Kidney (tissue), 14 donors: Measurements from ENCODE around the gene NMRK1. TPM values are rescaled to one million over a fixed set of nuclear protein-coding genes. Genes with fewer than 3 reads are reported as not detected.

Experiments
- DNase-seq, 5 donors: peaks; one replicate each; pipeline ENCODE4 v3.0.0-alpha.2; 2013 to 2020
- FAIRE-seq: peaks from 2 replicates; lab custom pipeline; 2012; peaks lifted over from hg19 to GRCh38; lab: Jason Lieb, UNC
- H3K27ac ChIP-seq, 2 donors: one replicate each; pipeline ENCODE4 v1.7.0; 2013; ENCODE audit warnings: low read depth in 2 of 2, low read length in 2 of 2, inconsistent platforms in 1 of 2
- H3K27me3 ChIP-seq: one replicate; pipeline ENCODE4 v1.7.1; 2013; ENCODE audit warnings: low read length, inconsistent platforms; ENCODE audit not compliant: control insufficient read depth, insufficient read depth
- H3K36me3 ChIP-seq, 3 donors: one replicate each; pipeline versions ENCODE4 v1.7.0 to v1.7.1; 2013; ENCODE audit warnings: low read length in 3 of 3, control low read depth in 1 of 3, inconsistent platforms in 1 of 3; ENCODE audit not compliant: insufficient read depth in 3 of 3, control insufficient read depth in 2 of 3
- H3K4me1 ChIP-seq, 3 donors: one replicate each; pipeline versions ENCODE4 v1.7.0 to v1.7.1; 2013; ENCODE audit warnings: low read length in 3 of 3, inconsistent platforms in 1 of 3, low read depth in 1 of 3; ENCODE audit not compliant: control insufficient read depth in 2 of 3, insufficient read depth in 2 of 3
- H3K4me3 ChIP-seq, 3 donors: one replicate each; pipeline versions ENCODE4 v1.7.0 to v1.8.1; 2013; ENCODE audit warnings: low read length in 3 of 3, control low read depth in 1 of 3, inconsistent platforms in 1 of 3
- H3K9ac ChIP-seq, 3 donors: one replicate each; pipeline versions ENCODE4 v1.7.0 to v1.7.1; 2013; ENCODE audit warnings: low read length in 3 of 3, control low read depth in 1 of 3, inconsistent platforms in 1 of 3
- H3K9me3 ChIP-seq, 3 donors: one replicate each; pipeline versions ENCODE4 v1.7.0 to v1.7.1; 2013; ENCODE audit warnings: low read length in 3 of 3, control low read depth in 1 of 3, inconsistent platforms in 1 of 3; ENCODE audit not compliant: control insufficient read depth in 2 of 3, insufficient read depth in 1 of 3
- intact Hi-C: fragments of 100-400 bp; cut with DNase I; formaldehyde crosslinking; loops from one replicate; pipeline ENCODE4 v1.11.1; 2022
- polyA plus RNA-seq: library from polyadenylated mRNA; stranded (reverse); fragments of 350-450 nt; fragmentation: Illumina TruSeq; extraction: RNeasy Lipid Tissue Mini Kit (QIAGEN cat#74804); gene quantifications from one replicate; pipeline ENCODE4 v1.2.3, GENCODE V29; 2014; ENCODE audit warnings: low read depth, low replicate concordance; ENCODE audit not compliant: insufficient read depth
- total RNA-seq: library from RNA; stranded (reverse); fragmentation: NEBNext Ultra II Directional; extraction: Animal tissue kit (Norgen Biotek cat#: 25700); gene quantifications from one replicate; pipeline ENCODE4 v1.2.1, GENCODE V29; 2021
- TF ChIP-seq, protein P1 (sequence below): IDR thresholded peaks from 3 replicates; pipeline ENCODE4 v1.5.1; 2012; ENCODE audit warnings: mild to moderate bottlenecking, moderate library complexity, borderline replicate concordance; ENCODE audit not compliant: insufficient read depth; ENCODE audit errors: extremely low read depth
- donor health status: control.
- donor health status: control.
- donor health status: control.
- donor health status: control.
- donor health status: control.
- donor health status: DM: yes; HTN: yes; CAD: no.
- donor health status: Normal renal cell carcinoma (clear cell type).

Gene NMRK1
- total and polyA plus RNA-seq, 2 donors from 2014 or later = 42.3 to 67.8 TPM

DNA sequence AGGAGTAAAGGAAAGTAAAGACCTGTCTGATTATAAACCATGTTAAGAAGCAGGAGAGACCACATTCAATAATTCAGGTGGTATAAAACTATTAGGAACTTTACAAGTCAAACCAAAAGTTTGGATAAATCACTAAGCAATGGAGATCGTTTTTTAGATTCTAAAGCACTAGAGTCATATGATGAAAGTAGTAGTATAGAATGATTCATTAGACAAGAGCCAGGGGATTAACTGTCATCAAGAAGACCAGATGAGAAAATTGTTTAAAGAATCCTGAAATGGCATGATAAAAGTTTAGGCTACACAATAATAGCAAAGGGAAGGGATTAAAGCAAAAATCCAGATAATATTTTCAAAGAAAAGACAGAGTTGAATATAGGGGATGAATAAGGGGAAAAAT lies 46.9 kb downstream of the NMRK1 start:
- FAIRE-seq = no peak
- Histone ChIP-seq H3K9ac (no peak overlapping the region), H3K27me3 (no peaks in the 10 kb centered on the region), H3K9me3 (no peaks in the 10 kb centered on the region), H3K4me1 (no peaks in the 10 kb centered on the region), H3K36me3 (no peaks in the 10 kb centered on the region), H3K27ac (no peak overlapping the region), H3K4me3 (no peak overlapping the region)
- TF ChIP-seq, protein P1, sequence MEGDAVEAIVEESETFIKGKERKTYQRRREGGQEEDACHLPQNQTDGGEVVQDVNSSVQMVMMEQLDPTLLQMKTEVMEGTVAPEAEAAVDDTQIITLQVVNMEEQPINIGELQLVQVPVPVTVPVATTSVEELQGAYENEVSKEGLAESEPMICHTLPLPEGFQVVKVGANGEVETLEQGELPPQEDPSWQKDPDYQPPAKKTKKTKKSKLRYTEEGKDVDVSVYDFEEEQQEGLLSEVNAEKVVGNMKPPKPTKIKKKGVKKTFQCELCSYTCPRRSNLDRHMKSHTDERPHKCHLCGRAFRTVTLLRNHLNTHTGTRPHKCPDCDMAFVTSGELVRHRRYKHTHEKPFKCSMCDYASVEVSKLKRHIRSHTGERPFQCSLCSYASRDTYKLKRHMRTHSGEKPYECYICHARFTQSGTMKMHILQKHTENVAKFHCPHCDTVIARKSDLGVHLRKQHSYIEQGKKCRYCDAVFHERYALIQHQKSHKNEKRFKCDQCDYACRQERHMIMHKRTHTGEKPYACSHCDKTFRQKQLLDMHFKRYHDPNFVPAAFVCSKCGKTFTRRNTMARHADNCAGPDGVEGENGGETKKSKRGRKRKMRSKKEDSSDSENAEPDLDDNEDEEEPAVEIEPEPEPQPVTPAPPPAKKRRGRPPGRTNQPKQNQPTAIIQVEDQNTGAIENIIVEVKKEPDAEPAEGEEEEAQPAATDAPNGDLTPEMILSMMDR = no peak
- intact Hi-C loops = no loop called here
- DNase-seq = no peak

- no peak overlapping the region for H3K27ac ChIP-seq
- H3K4me1 ChIP-seq = no peaks in the 10 kb centered on the region
- DNase-seq = no peak
- TF ChIP-seq, protein P1 = no peak
- no peaks in the 10 kb centered on the region for H3K27me3 ChIP-seq
- intact Hi-C loops = no loop called here
- no peak overlapping the region for H3K4me3 ChIP-seq
- no peaks in the 10 kb centered on the region for H3K36me3 ChIP-seq
- no peak for FAIRE-seq
- H3K9ac ChIP-seq = no peak overlapping the region
- no peaks in the 10 kb centered on the region for H3K9me3 ChIP-seq
These were observed 48.2 kb downstream of the NMRK1 start for GRCh38 chr9:75039801-75040200.

GRCh38 chr9:75039009-75039408 lies 48.9 kb downstream of the NMRK1 start:
- Histone ChIP-seq H3K4me3 (no peak overlapping the region), H3K27me3 (no peaks in the 10 kb centered on the region), H3K27ac (no peak overlapping the region), H3K9ac (no peak overlapping the region), H3K4me1 (peaks cover 0 to 5% (median 0%) of the 10 kb centered on the region in 3 donors), H3K36me3 (no peaks in the 10 kb centered on the region), H3K9me3 (no peaks in the 10 kb centered on the region)
- FAIRE-seq = no peak
- intact Hi-C loops = no loop called here
- TF ChIP-seq, protein P1 = no peak
- DNase-seq = no peak

DNA sequence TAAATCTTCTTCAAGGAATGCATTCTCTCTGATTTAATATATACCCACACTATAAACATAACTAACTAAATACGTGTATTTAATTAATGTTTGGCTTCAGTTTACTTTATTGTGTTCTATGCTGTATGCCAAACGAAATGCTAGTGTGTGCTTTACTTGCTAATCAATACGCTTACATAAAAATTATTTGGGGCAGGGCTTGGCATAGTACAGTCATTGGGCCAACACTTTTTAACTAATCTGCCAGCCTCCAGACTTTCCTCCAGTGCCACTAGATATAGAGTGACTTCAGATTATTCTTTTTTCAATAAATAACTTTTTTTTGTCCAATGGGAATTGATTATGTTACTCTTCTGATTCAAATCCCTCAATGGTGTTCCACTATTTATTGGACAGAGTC lies 51.2 kb downstream of the NMRK1 start:
- no peak overlapping the region for H3K9ac ChIP-seq
- TF ChIP-seq, protein P1 = no peak
- no peak overlapping the region for H3K27ac ChIP-seq
- H3K9me3 ChIP-seq = no peaks in the 10 kb centered on the region
- DNase-seq (no peak), FAIRE-seq (no peak)
- peaks cover 0 to 5% (median 2%) of the 10 kb centered on the region in 3 donors for H3K4me1 ChIP-seq
- H3K27me3 ChIP-seq = no peaks in the 10 kb centered on the region
- H3K4me3 ChIP-seq = no peak overlapping the region
- H3K36me3 ChIP-seq = no peaks in the 10 kb centered on the region
- intact Hi-C loops = no loop called here
